Small intestine (tissue), 7 donors: Measurements from ENCODE around the gene FGFR1OP2. TPM values are rescaled to one million over a fixed set of nuclear protein-coding genes. Genes with fewer than 3 reads are reported as not detected.

Experiments used
- DNase-seq, 2 donors: peaks; one replicate each; pipeline versions ENCODE4 v3.0.0 to v3.0.0-alpha.2; 2013
- FAIRE-seq: peaks from 2 replicates; lab custom pipeline; 2012; peaks lifted over from hg19 to GRCh38; lab: Jason Lieb, UNC
- H3K27ac ChIP-seq, 3 donors: one replicate each; pipeline ENCODE4 v1.5.1; 2013; ENCODE audit warnings: low read length in 2 of 3, mild to moderate bottlenecking in 2 of 3, control low read depth in 1 of 3, inconsistent platforms in 1 of 3, low read depth in 1 of 3, moderate library complexity in 1 of 3
- H3K27me3 ChIP-seq, 3 donors: one replicate each; pipeline ENCODE4 v1.6.1; 2013; ENCODE audit warnings: low read length in 3 of 3, inconsistent platforms in 1 of 3; ENCODE audit not compliant: control insufficient read depth in 3 of 3, insufficient read depth in 3 of 3
- H3K36me3 ChIP-seq, 3 donors: one replicate each; pipeline ENCODE4 v1.6.1; 2013; ENCODE audit warnings: low read length in 3 of 3, inconsistent platforms in 1 of 3, low read depth in 1 of 3, mild to moderate bottlenecking in 1 of 3, moderate library complexity in 1 of 3; ENCODE audit not compliant: control insufficient read depth in 3 of 3, insufficient read depth in 2 of 3
- H3K4me1 ChIP-seq, 3 donors: one replicate each; pipeline ENCODE4 v1.6.1; 2013; ENCODE audit warnings: low read length in 2 of 3, inconsistent platforms in 1 of 3, low read depth in 1 of 3, mild to moderate bottlenecking in 1 of 3, moderate library complexity in 1 of 3; ENCODE audit not compliant: control insufficient read depth in 3 of 3, insufficient read depth in 2 of 3
- H3K4me3 ChIP-seq, 3 donors: one replicate each; pipeline ENCODE4 v1.5.1; 2013; ENCODE audit warnings: low read length in 3 of 3, control low read depth in 1 of 3, inconsistent platforms in 1 of 3, low read depth in 1 of 3, mild to moderate bottlenecking in 1 of 3, moderate library complexity in 1 of 3
- H3K9me3 ChIP-seq, 2 donors: one replicate each; pipeline ENCODE4 v1.6.1; 2013; ENCODE audit warnings: low read depth in 1 of 2, low read length in 1 of 2; ENCODE audit not compliant: control insufficient read depth in 2 of 2, insufficient read depth in 1 of 2
- WGBS, 3 donors: extraction: QIAGEN DNeasy Blood & Tissue Kit; methylation state at CpG; one replicate each; pipeline ENCODE4 v1.1.7; 2013; 5-methylcytosine and 5-hydroxymethylcytosine counted together
- polyA plus RNA-seq, 4 donors: library from polyadenylated mRNA; stranded (reverse) in 3 of 4; unstranded in 1 of 4; fragments of 200-250 nt in 3 of 4; fragments of 120-200 nt in 1 of 4; gene quantifications; one replicate each; pipeline versions ENCODE4 v1.2.1 to v1.2.3, GENCODE V29; 2013
- donor health status: healthy with polysubstance abuse.
- donor health status: control.
- donor health status: control.
- donor health status: Bipolar disorder and iron deficiency.
- donor health status: healthy.

FGFR1OP2 gene
- polyA plus RNA-seq, 4 donors = 21.7 to 44.2 (median 24.5) TPM

GRCh38 chr12:26978801-26979200, 40.5 kb downstream of the FGFR1OP2 start:
- DNase-seq (no peak), FAIRE-seq (no peak)
- H3K27ac ChIP-seq = no peak overlapping the region
- H3K27me3 ChIP-seq = no peaks in the 10 kb centered on the region
- no peak overlapping the region for H3K4me3 ChIP-seq
- no peaks in the 10 kb centered on the region for H3K4me1 ChIP-seq
- WGBS, 3 donors = 88 to 94% (median 93%) methylated on average over 1 of the region's 1 CpG
- H3K36me3 ChIP-seq = peaks cover 2 to 19% (median 10%) of the 10 kb centered on the region in 3 donors
- H3K9me3 ChIP-seq = no peaks in the 10 kb centered on the region

DNA sequence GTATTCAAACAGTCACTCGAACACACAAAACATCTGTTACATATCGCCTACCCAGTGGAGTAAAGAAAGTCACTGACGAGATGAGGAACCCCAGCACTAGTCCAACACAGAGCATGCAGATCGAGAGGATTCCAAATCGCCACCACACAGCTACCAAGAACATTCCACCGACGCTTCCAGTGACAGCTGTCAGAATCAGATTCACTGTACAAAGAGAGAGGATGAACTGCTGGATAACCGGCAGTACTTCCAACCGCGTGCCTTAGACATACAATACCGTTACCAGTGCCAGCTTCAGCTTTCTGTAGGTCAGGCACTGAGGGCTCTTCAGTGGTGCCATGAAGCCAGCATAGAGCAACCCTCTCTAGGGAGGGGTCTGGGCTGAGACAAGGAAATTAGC, 41.5 kb downstream of the FGFR1OP2 start:
- H3K27ac ChIP-seq = no peak overlapping the region
- H3K36me3 ChIP-seq = peaks cover 0 to 20% (median 7%) of the 10 kb centered on the region in 3 donors
- DNase-seq (no peak), FAIRE-seq (no peak)
- H3K27me3 ChIP-seq = no peaks in the 10 kb centered on the region
- no peaks in the 10 kb centered on the region for H3K9me3 ChIP-seq
- no peak overlapping the region for H3K4me3 ChIP-seq
- no peaks in the 10 kb centered on the region for H3K4me1 ChIP-seq
- WGBS, 3 donors = 93 to 97% (median 94%) methylated on average over 11 of the region's 11 CpGs

DNA sequence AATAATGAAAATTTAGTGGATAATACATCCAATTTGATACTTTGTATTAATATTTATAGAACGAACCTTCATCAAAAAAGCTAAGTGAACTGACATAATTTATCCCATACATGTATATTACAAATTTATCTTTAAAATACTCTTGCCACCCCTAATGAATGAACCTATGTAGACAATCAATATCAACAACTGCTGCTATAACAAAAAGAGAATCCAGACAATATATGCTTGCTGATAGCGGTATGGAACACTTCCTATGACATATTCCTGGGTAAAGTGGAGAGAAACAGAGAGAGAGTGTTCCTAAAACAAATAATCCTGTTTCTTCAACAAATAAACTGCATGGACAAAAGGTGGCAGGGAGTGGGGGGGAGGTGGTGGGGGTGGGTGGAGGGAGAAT, 44.6 kb downstream of the FGFR1OP2 start:
- Histone ChIP-seq H3K9me3 (no peaks in the 10 kb centered on the region), H3K4me3 (no peak overlapping the region), H3K4me1 (no peaks in the 10 kb centered on the region), H3K27me3 (no peaks in the 10 kb centered on the region), H3K36me3 (peaks cover 0 to 33% (median 0%) of the 10 kb centered on the region in 3 donors), H3K27ac (no peak overlapping the region)
- no peak for FAIRE-seq
- WGBS, 3 donors = 96 to 100% (median 97%) methylated on average over 2 of the region's 2 CpGs
- DNase-seq = no peak

- Histone ChIP-seq H3K27ac (no peak overlapping the region), H3K36me3 (peaks cover 0 to 32% (median 8%) of the 10 kb centered on the region in 3 donors), H3K9me3 (no peaks in the 10 kb centered on the region), H3K4me1 (peaks cover 0 to 3% (median 0%) of the 10 kb centered on the region in 3 donors), H3K4me3 (no peak overlapping the region), H3K27me3 (no peaks in the 10 kb centered on the region)
- no peak for FAIRE-seq
- DNase-seq = no peak
- WGBS, 3 donors = 91 to 96% (median 94%) methylated on average over 10 of the region's 10 CpGs
Measured at GRCh38 chr12:26987634-26988424, 49.6 kb downstream of the FGFR1OP2 start.

- peaks cover 0 to 35% (median 8%) of the 10 kb centered on the region in 3 donors for H3K36me3 ChIP-seq
- no peak overlapping the region for H3K27ac ChIP-seq
- H3K4me1 ChIP-seq = peaks cover 0 to 3% (median 0%) of the 10 kb centered on the region in 3 donors
- WGBS, 3 donors = 86 to 96% (median 93%) methylated on average over 4 of the region's 4 CpGs
- H3K9me3 ChIP-seq = no peaks in the 10 kb centered on the region
- no peaks in the 10 kb centered on the region for H3K27me3 ChIP-seq
- no peak overlapping the region for H3K4me3 ChIP-seq
- no peak for FAIRE-seq
- no peak for DNase-seq
Measured at GRCh38 chr12:26988703-26989102, 50.4 kb downstream of the FGFR1OP2 start.

- peaks cover 0 to 34% (median 8%) of the 10 kb centered on the region in 3 donors for H3K36me3 ChIP-seq
- no peak for FAIRE-seq
- H3K4me3 ChIP-seq = no peak overlapping the region
- WGBS, 3 donors = 65 to 78% (median 75%) methylated on average over 4 of the region's 4 CpGs
- no peaks in the 10 kb centered on the region for H3K27me3 ChIP-seq
- peaks cover 0 to 3% (median 0%) of the 10 kb centered on the region in 3 donors for H3K4me1 ChIP-seq
- no peak for DNase-seq
- H3K9me3 ChIP-seq = no peaks in the 10 kb centered on the region
- no peak overlapping the region for H3K27ac ChIP-seq
Measured at GRCh38 chr12:26989873-26990272, 51.6 kb downstream of the FGFR1OP2 start.

GRCh38 chr12:26991826-26992225, 53.6 kb downstream of the FGFR1OP2 start:
- 86 to 96% (median 95%) methylated on average over 4 of the region's 4 CpGs for WGBS, 3 donors
- FAIRE-seq = no peak
- Histone ChIP-seq H3K4me3 (no peak overlapping the region), H3K27ac (no peak overlapping the region), H3K36me3 (peaks cover 4 to 24% (median 8%) of the 10 kb centered on the region in 3 donors), H3K27me3 (no peaks in the 10 kb centered on the region), H3K9me3 (no peaks in the 10 kb centered on the region), H3K4me1 (peaks cover 0 to 3% (median 0%) of the 10 kb centered on the region in 3 donors)
- no peak for DNase-seq

GRCh38 chr12:26994109-26994508, 55.8 kb downstream of the FGFR1OP2 start:
- Histone ChIP-seq H3K9me3 (no peaks in the 10 kb centered on the region), H3K27ac (no peak overlapping the region), H3K36me3 (peaks cover 4 to 21% (median 8%) of the 10 kb centered on the region in 3 donors), H3K4me1 (peaks cover 0 to 3% (median 0%) of the 10 kb centered on the region in 3 donors), H3K27me3 (no peaks in the 10 kb centered on the region), H3K4me3 (no peak overlapping the region)
- whole genome bisulfite sequencing, 3 donors = 94 to 97% (median 95%) methylated on average over 1 of the region's 1 CpG
- FAIRE-seq = no peak
- DNase-seq = no peak
